HG02970 (cell line): ENCODE results near the gene ZFP1.

Experiments
- ATAC-seq: cut with Tn5 transposase; IDR thresholded peaks from one replicate; pipeline ENCODE4 v1.9.1; 2021; ENCODE audit warnings: mild to moderate bottlenecking, moderate library complexity, moderate number of reproducible peaks; ENCODE audit not compliant: unreplicated experiment, low FRiP score

Gene ZFP1

DNA sequence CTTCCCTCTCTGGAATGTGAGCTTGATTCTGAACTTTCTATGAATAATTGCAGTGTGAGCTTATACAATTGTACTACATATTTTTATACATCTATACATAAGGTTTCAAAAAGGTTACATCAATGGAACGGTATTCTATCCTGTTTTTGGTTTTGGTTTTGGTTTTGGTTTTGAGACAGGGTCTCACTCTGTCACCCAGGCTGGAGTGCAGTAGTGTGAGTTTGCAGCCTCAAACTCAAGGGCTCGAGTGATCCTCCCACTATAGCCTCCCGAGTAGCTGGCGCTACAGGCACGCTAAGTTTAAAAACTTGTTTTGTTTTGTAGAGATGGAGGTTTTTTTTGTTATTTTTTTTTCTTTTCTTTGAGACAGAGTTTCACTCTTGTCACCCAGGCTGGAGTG lies 71.5 kb downstream of the ZFP1 start:
- no peak for ATAC-seq
